ENCODE measurements around the gene SHE. TPM values are rescaled to one million over a fixed set of nuclear protein-coding genes. Genes with fewer than 3 reads are reported as not detected.

Gene SHE
- total and polyA plus RNA-seq, 2 experiments from 2014 or later: 0.23 to 0.69 TPM

DNA sequence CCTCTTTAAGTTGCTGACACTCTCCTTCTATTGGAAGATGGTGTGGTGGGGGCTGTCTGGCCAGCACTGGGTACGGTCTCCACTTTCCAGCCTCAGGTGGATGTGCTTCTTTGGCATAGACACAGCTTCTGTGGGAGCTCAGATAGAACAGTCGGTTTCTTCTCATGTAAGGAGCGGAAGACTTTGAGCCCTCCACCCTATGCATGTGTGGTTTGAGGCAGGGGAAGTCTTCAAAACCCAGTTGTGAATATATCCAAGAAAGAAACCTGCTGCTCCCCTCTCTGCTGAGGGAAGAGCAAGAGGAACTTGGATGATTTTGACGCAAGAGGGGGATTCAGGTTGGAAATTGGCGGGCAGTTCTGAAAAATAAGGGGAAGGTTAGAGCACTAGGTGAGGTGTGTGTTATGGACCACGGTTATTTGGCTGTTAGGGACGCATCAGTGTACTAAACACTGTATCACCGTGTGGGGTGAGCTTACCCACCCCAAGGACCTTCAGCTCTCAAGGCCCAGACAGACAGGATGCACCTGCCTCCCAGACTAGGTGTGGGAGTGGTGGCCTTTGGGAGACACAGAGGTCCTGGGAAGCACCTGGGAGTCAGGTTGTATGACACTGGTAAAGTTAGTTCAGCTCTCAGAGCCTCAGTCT, 60.8 kb downstream of the SHE start:
- DNase-seq (ENCODE audit: low spot score): no peak
- Mint-ChIP-seq H3K9me3 (no peaks in the 10 kb centered on the region), H3K36me3 (ENCODE audit: low read depth) (no peaks in the 10 kb centered on the region), H3K4me3 (no peak overlapping the region), H3K27me3 (ENCODE audit: insufficient read depth, low read depth, poor library complexity) (no peaks in the 10 kb centered on the region), H3K4me1 (peaks cover 5% of the 10 kb centered on the region), H3K27ac (no peak overlapping the region)
- H3K79me2 ChIP-seq (replicated peaks; ENCODE audit: insufficient read depth): no peaks in the 10 kb centered on the region
- no peaks in the 10 kb centered on the region for H3K27me3 ChIP-seq (ENCODE audit: insufficient read depth)
- no peak for ATAC-seq
- no peak overlapping the region for H3K27ac ChIP-seq (ENCODE audit: low read depth)
- no peaks in the 10 kb centered on the region for H4K20me1 ChIP-seq (replicated peaks; ENCODE audit: insufficient read depth)
- TF ChIP-seq POLR2AphosphoS5 (IDR thresholded peaks at IDR 0.05; ENCODE audit: low read depth) (no peak), CREB1 (CRISPR knock-in tag; IDR thresholded peaks at IDR 0.05; ENCODE audit: low read depth) (no peak), EZH2 (IDR thresholded peaks at IDR 0.05; ENCODE audit: low read depth, unreplicated experiment) (no peak), ZNF114 (CRISPR knock-in tag; IDR thresholded peaks at IDR 0.05) (no peak), ZNF331 (CRISPR knock-in tag; IDR thresholded peaks at IDR 0.05; ENCODE audit: low read depth) (no peak), STAT1 (IDR thresholded peaks at IDR 0.05; ENCODE audit: unreplicated experiment) (no peak), EZH2phosphoT487 (IDR thresholded peaks at IDR 0.05; ENCODE audit: unreplicated experiment) (no peak)
- TF ChIP-seq, protein P1, sequence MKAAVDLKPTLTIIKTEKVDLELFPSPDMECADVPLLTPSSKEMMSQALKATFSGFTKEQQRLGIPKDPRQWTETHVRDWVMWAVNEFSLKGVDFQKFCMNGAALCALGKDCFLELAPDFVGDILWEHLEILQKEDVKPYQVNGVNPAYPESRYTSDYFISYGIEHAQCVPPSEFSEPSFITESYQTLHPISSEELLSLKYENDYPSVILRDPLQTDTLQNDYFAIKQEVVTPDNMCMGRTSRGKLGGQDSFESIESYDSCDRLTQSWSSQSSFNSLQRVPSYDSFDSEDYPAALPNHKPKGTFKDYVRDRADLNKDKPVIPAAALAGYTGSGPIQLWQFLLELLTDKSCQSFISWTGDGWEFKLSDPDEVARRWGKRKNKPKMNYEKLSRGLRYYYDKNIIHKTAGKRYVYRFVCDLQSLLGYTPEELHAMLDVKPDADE (IDR thresholded peaks at IDR 0.05): no peak
- TF ChIP-seq, protein P2, sequence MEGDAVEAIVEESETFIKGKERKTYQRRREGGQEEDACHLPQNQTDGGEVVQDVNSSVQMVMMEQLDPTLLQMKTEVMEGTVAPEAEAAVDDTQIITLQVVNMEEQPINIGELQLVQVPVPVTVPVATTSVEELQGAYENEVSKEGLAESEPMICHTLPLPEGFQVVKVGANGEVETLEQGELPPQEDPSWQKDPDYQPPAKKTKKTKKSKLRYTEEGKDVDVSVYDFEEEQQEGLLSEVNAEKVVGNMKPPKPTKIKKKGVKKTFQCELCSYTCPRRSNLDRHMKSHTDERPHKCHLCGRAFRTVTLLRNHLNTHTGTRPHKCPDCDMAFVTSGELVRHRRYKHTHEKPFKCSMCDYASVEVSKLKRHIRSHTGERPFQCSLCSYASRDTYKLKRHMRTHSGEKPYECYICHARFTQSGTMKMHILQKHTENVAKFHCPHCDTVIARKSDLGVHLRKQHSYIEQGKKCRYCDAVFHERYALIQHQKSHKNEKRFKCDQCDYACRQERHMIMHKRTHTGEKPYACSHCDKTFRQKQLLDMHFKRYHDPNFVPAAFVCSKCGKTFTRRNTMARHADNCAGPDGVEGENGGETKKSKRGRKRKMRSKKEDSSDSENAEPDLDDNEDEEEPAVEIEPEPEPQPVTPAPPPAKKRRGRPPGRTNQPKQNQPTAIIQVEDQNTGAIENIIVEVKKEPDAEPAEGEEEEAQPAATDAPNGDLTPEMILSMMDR (conservative IDR thresholded peaks at IDR 0.05; ENCODE audit: low read depth in 2 of 2): no peak
- peak overlapping the region; percentile 69; the same call in 1 of the 2 replicates for H2AFZ ChIP-seq
- no peaks in the 10 kb centered on the region for H3K36me3 ChIP-seq (ENCODE audit: insufficient read depth)
- no peak overlapping the region for H3K4me2 ChIP-seq
- H3K4me1 ChIP-seq (ENCODE audit: insufficient read depth): no peaks in the 10 kb centered on the region
- no peak overlapping the region for H3K4me3 ChIP-seq
- H3F3A ChIP-seq (replicated peaks; ENCODE audit: low read depth): no peaks in the 10 kb centered on the region
- no peaks in the 10 kb centered on the region for H3K9me2 ChIP-seq (ENCODE audit: insufficient read depth)

DNA sequence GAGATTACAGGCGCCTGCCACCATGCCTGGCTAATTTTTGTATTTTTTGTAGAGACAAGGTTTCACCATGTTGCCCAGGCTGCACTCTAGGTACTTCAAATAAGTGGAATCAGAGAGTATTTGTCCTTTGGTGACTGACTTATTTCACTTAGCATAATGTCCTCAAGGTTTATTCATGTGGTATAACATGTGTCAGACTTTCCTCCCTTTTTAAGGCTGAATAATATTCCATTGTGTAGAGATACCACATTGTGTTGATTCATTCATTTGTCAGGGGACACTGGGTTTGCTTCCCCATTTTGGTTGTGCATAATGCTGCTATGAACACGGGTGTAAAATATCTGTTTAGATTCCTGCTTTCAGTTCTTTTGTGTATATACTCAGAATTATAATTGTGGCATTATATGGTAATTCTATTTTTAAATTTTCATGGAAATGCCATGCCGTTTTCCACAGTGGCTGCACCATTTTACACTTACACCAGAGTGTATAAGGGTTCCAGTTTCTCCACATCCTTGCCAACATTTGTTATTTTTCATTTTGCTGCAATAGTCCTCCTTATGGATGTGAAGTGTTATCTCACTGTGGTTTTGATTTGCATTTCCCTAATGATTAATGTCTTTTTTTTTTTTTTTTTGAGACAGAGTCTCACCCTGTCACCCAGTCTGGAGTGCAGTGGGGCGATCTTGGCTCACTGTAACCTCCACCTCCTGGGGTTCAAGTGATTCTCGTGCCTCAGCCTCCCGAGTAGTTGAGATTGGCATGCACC, 62.0 kb downstream of the SHE start:
- H3K79me2 ChIP-seq (replicated peaks; ENCODE audit: insufficient read depth): no peaks in the 10 kb centered on the region
- no peak overlapping the region for H3K4me3 ChIP-seq
- no peak overlapping the region for H3K27ac ChIP-seq (ENCODE audit: low read depth)
- Mint-ChIP-seq H3K36me3 (ENCODE audit: low read depth) (no peaks in the 10 kb centered on the region), H3K4me1 (peaks cover 5% of the 10 kb centered on the region), H3K4me3 (no peak overlapping the region), H3K27me3 (ENCODE audit: insufficient read depth, low read depth, poor library complexity) (no peaks in the 10 kb centered on the region), H3K9me3 (no peaks in the 10 kb centered on the region), H3K27ac (no peak overlapping the region)
- H3K9me2 ChIP-seq (ENCODE audit: insufficient read depth): no peaks in the 10 kb centered on the region
- H3K36me3 ChIP-seq (ENCODE audit: insufficient read depth): no peaks in the 10 kb centered on the region
- H4K20me1 ChIP-seq (replicated peaks; ENCODE audit: insufficient read depth): no peaks in the 10 kb centered on the region
- no peaks in the 10 kb centered on the region for H3K27me3 ChIP-seq (ENCODE audit: insufficient read depth)
- ATAC-seq: no peak
- H2AFZ ChIP-seq: no peak overlapping the region
- no peaks in the 10 kb centered on the region for H3K4me1 ChIP-seq (ENCODE audit: insufficient read depth)
- no peak overlapping the region for H3K4me2 ChIP-seq
- H3F3A ChIP-seq (replicated peaks; ENCODE audit: low read depth): no peaks in the 10 kb centered on the region
- DNase-seq (ENCODE audit: low spot score): no peak
- TF ChIP-seq ZNF331 (CRISPR knock-in tag; IDR thresholded peaks at IDR 0.05; ENCODE audit: low read depth) (no peak), NANOG (IDR thresholded peaks at IDR 0.05; ENCODE audit: borderline replicate concordance) (no peak), POLR2AphosphoS5 (IDR thresholded peaks at IDR 0.05; ENCODE audit: low read depth) (no peak)
- TF ChIP-seq, protein P2 (conservative IDR thresholded peaks at IDR 0.05; ENCODE audit: low read depth in 2 of 2): no peak
